K562 (cell line): ENCODE results near the gene GMEB2. TPM values are rescaled to one million over a fixed set of nuclear protein-coding genes. Genes with fewer than 3 reads are reported as not detected.

Experiments
- EHMT2 ChIP-seq: fragments of 450-650 bp; IDR thresholded peaks from 2 replicates; pipeline ENCODE4 v1.6.1; 2018; ENCODE audit warnings: antibody characterized with exemption
- FOS ChIP-seq: IDR thresholded peaks from 3 replicates; pipeline ENCODE4 v1.6.1; 2011; ENCODE audit not compliant: insufficient read length; ENCODE audit errors: extremely low read depth
- FOXA1 ChIP-seq: fragments of 450-650 bp; IDR thresholded peaks from 2 replicates; pipeline ENCODE4 v1.6.1; 2016; ENCODE audit warnings: mild to moderate bottlenecking, borderline replicate concordance
- HCFC1 ChIP-seq: IDR thresholded peaks from 2 replicates; pipeline ENCODE4 v1.6.1; 2012; ENCODE audit warnings: low read depth, low read length, improper control_type of control experiment
- KLF10 ChIP-seq: fragments of 250-450 bp; sonication (Bioruptor Pico); IDR thresholded peaks from 2 replicates; pipeline ENCODE4 v1.6.1; 2021; ENCODE audit warnings: matching md5 sums
- RFX1 ChIP-seq: fragments of 450-650 bp; IDR thresholded peaks from 2 replicates; pipeline ENCODE4 v1.6.1; 2016; ENCODE audit warnings: mild to moderate bottlenecking, moderate library complexity
- SAFB2 ChIP-seq: fragments of 200-400 bp; formaldehyde crosslinking; IDR thresholded peaks from 2 replicates; pipeline ENCODE4 v1.6.1; 2018; ENCODE audit warnings: borderline replicate concordance, low read length, low read depth, moderate library complexity; ENCODE audit not compliant: severe bottlenecking
- SIN3A ChIP-seq, 2 experiments: fragments of 150-350 bp in 1 of 2; IDR thresholded peaks; 2 replicates each; pipeline ENCODE4 v1.6.1; 2011 to 2016; ENCODE audit warnings: borderline replicate concordance in 2 of 2, low read depth in 2 of 2, low read length in 2 of 2, mild to moderate bottlenecking in 2 of 2, moderate library complexity in 2 of 2; ENCODE audit not compliant: control insufficient read depth in 1 of 2
- SREBF2 ChIP-seq: sonication (generic); formaldehyde crosslinking; IDR thresholded peaks from 2 replicates; pipeline ENCODE4 v1.4.0; 2020; ENCODE audit warnings: mild to moderate bottlenecking, missing genetic modification reagents
- SUPT5H ChIP-seq: fragments of 450-650 bp; IDR thresholded peaks from 2 replicates; pipeline ENCODE4 v1.6.1; 2016
- ZFX ChIP-seq: sonication (generic); formaldehyde crosslinking; IDR thresholded peaks from 2 replicates; pipeline ENCODE4 v1.8.0; 2022; ENCODE audit warnings: mild to moderate bottlenecking, missing genetic modification reagents, moderate library complexity
- ZNF347 ChIP-seq: fragments of 450-650 bp; formaldehyde crosslinking; IDR thresholded peaks from 2 replicates; pipeline ENCODE4 v1.4.0; 2020; ENCODE audit warnings: low read depth, mild to moderate bottlenecking, moderate library complexity
- polyA plus RNA-seq, 8 experiments: library from polyadenylated mRNA; depleted of rRNA in 4 of 8; stranded (reverse) in 5 of 8; unstranded in 3 of 8; fragments of >200 nt; fragmentation: Nextera tagmentation in 2 of 8; fragmentation: Illumina TruSeq in 1 of 8; extraction: Ambion mirVana in 2 of 8; extraction: Trizol in 1 of 8; gene quantifications; 2 replicates each; pipeline versions ENCODE4 v1.2.1 to v1.2.3, GENCODE V29; 2011 to 2014; ENCODE audit warnings: inconsistent platforms in 1 of 8, missing spikeins in 1 of 8
- total RNA-seq, 7 experiments: library from RNA; depleted of rRNA in 6 of 7; stranded (reverse); fragments of >200 nt in 6 of 7; fragmentation: Illumina TruSeq in 2 of 7; extraction: Trizol in 2 of 7; gene quantifications; 2 replicates each; pipeline versions ENCODE4 v1.2.1 to v1.2.3, GENCODE V29; 2011 to 2021; ENCODE audit warnings: low replicate concordance in 1 of 7
- TF ChIP-seq, protein P1 (sequence below): sonication (generic); formaldehyde crosslinking; IDR thresholded peaks from 2 replicates; pipeline ENCODE4 v1.8.1; 2023; ENCODE audit warnings: mild to moderate bottlenecking, missing genetic modification reagents
- TF ChIP-seq, protein P2 (sequence below): sonication (generic); IDR thresholded peaks from 2 replicates; pipeline ENCODE4 v1.6.1; 2016
- TF ChIP-seq, protein P3 (sequence below): fragments of 250-450 bp; sonication (Bioruptor Pico); IDR thresholded peaks from 2 replicates; pipeline ENCODE4 v1.8.0; 2022; ENCODE audit warnings: moderate library complexity, mild to moderate bottlenecking, inconsistent platforms
- TF ChIP-seq, protein P4 (sequence below), 2 experiments: fragments of 450-650 bp; IDR thresholded peaks; 2 replicates each; pipeline ENCODE4 v1.6.1; 2018; ENCODE audit warnings: mild to moderate bottlenecking in 2 of 2, low read depth in 1 of 2; ENCODE audit not compliant: partially characterized antibody in 2 of 2
- TF ChIP-seq, protein P5 (sequence below): fragments of 250-450 bp; sonication (Bioruptor Pico); IDR thresholded peaks from 2 replicates; pipeline ENCODE4 v1.9.0; 2021; ENCODE audit warnings: mild to moderate bottlenecking
- TF ChIP-seq, protein P6 (sequence below): fragments of 450-650 bp; formaldehyde crosslinking; IDR thresholded peaks from 2 replicates; pipeline ENCODE4 v1.4.0; 2020; ENCODE audit warnings: mild to moderate bottlenecking

Gene GMEB2
- total and polyA plus RNA-seq, 9 of the 15 experiments (the other 6 are each of a cell fraction or from before 2014, with no cell fraction given): 0.03 to 13.9 (median 6.3) TPM

DNA sequence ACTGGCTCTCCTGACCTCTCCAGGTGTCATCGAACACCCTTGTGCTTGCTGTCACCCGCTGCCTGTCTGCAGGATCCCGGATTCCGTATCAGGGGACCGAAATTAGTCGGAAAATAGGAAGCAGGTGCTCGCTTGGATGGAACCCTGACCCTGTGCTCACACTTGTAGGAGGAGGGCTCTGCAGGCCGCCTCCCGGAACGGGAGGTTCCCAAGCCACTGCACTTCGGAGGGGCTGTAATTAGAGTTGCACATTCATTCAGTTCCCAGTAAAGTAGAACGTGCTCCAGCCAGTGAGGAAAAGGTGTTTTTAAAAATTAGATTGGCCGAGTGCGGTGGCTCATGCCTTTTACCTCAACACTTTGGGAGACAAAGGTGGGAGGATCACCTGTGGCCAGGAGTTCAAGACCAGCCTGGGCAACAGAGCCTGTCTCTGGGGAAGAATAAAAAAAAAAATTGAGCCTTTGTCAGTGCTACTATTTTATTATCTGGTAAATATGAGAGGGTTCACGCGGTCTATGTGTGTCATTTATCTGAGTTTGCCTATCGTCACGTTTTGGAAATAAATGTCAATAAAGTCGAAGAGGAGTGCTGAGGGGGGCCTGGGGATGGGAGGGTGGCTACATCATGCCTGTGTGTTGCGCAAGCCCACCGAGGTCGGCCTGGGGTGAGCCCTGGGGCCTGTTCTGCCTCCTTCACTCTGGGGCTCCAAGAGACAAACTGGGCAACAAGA lies 1.5 kb upstream of the GMEB2 start (continued):
- no peak for TF ChIP-seq RFX1
- peak; percentile 60 to 86; a peak in 2 of 4 replicates for TF ChIP-seq SIN3A (IDR thresholded peaks at IDR 0.05; ENCODE audit: borderline replicate concordance in 2 of 2, control insufficient read depth in 1 of 2, low read depth in 2 of 2, low read length in 2 of 2)
- TF ChIP-seq, protein P1, sequence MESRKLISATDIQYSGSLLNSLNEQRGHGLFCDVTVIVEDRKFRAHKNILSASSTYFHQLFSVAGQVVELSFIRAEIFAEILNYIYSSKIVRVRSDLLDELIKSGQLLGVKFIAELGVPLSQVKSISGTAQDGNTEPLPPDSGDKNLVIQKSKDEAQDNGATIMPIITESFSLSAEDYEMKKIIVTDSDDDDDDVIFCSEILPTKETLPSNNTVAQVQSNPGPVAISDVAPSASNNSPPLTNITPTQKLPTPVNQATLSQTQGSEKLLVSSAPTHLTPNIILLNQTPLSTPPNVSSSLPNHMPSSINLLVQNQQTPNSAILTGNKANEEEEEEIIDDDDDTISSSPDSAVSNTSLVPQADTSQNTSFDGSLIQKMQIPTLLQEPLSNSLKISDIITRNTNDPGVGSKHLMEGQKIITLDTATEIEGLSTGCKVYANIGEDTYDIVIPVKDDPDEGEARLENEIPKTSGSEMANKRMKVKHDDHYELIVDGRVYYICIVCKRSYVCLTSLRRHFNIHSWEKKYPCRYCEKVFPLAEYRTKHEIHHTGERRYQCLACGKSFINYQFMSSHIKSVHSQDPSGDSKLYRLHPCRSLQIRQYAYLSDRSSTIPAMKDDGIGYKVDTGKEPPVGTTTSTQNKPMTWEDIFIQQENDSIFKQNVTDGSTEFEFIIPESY (CRISPR knock-in tag): peak; percentile 66; the same call in 1 of the 2 replicates
- TF ChIP-seq, protein P2, sequence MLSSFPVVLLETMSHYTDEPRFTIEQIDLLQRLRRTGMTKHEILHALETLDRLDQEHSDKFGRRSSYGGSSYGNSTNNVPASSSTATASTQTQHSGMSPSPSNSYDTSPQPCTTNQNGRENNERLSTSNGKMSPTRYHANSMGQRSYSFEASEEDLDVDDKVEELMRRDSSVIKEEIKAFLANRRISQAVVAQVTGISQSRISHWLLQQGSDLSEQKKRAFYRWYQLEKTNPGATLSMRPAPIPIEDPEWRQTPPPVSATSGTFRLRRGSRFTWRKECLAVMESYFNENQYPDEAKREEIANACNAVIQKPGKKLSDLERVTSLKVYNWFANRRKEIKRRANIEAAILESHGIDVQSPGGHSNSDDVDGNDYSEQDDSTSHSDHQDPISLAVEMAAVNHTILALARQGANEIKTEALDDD: no peak
- TF ChIP-seq, protein P3, sequence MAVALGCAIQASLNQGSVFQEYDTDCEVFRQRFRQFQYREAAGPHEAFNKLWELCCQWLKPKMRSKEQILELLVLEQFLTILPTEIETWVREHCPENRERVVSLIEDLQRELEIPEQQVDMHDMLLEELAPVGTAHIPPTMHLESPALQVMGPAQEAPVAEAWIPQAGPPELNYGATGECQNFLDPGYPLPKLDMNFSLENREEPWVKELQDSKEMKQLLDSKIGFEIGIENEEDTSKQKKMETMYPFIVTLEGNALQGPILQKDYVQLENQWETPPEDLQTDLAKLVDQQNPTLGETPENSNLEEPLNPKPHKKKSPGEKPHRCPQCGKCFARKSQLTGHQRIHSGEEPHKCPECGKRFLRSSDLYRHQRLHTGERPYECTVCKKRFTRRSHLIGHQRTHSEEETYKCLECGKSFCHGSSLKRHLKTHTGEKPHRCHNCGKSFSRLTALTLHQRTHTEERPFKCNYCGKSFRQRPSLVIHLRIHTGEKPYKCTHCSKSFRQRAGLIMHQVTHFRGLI (CRISPR knock-in tag): no peak
- peak; percentile 77 for TF ChIP-seq SUPT5H
- peak; percentile 68 for TF ChIP-seq ZFX (CRISPR knock-in tag)
- TF ChIP-seq, protein P4, sequence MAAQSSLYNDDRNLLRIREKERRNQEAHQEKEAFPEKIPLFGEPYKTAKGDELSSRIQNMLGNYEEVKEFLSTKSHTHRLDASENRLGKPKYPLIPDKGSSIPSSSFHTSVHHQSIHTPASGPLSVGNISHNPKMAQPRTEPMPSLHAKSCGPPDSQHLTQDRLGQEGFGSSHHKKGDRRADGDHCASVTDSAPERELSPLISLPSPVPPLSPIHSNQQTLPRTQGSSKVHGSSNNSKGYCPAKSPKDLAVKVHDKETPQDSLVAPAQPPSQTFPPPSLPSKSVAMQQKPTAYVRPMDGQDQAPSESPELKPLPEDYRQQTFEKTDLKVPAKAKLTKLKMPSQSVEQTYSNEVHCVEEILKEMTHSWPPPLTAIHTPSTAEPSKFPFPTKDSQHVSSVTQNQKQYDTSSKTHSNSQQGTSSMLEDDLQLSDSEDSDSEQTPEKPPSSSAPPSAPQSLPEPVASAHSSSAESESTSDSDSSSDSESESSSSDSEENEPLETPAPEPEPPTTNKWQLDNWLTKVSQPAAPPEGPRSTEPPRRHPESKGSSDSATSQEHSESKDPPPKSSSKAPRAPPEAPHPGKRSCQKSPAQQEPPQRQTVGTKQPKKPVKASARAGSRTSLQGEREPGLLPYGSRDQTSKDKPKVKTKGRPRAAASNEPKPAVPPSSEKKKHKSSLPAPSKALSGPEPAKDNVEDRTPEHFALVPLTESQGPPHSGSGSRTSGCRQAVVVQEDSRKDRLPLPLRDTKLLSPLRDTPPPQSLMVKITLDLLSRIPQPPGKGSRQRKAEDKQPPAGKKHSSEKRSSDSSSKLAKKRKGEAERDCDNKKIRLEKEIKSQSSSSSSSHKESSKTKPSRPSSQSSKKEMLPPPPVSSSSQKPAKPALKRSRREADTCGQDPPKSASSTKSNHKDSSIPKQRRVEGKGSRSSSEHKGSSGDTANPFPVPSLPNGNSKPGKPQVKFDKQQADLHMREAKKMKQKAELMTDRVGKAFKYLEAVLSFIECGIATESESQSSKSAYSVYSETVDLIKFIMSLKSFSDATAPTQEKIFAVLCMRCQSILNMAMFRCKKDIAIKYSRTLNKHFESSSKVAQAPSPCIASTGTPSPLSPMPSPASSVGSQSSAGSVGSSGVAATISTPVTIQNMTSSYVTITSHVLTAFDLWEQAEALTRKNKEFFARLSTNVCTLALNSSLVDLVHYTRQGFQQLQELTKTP (IDR thresholded peaks at IDR 0.05; ENCODE audit: low read depth in 1 of 2, partially characterized antibody in 2 of 2): peak; percentile 45 to 74
- TF ChIP-seq SREBF2 (CRISPR knock-in tag): no peak
- TF ChIP-seq SAFB2: no peak
- no peak for TF ChIP-seq FOS
- peak; percentile 82 for TF ChIP-seq HCFC1
- TF ChIP-seq ZNF347 (CRISPR knock-in tag): no peak
- no peak for TF ChIP-seq FOXA1
- TF ChIP-seq, protein P5, sequence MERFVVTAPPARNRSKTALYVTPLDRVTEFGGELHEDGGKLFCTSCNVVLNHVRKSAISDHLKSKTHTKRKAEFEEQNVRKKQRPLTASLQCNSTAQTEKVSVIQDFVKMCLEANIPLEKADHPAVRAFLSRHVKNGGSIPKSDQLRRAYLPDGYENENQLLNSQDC (CRISPR knock-in tag): peak; percentile 25; the same call in 1 of the 2 replicates
- no peak for TF ChIP-seq KLF10
- TF ChIP-seq, protein P6, sequence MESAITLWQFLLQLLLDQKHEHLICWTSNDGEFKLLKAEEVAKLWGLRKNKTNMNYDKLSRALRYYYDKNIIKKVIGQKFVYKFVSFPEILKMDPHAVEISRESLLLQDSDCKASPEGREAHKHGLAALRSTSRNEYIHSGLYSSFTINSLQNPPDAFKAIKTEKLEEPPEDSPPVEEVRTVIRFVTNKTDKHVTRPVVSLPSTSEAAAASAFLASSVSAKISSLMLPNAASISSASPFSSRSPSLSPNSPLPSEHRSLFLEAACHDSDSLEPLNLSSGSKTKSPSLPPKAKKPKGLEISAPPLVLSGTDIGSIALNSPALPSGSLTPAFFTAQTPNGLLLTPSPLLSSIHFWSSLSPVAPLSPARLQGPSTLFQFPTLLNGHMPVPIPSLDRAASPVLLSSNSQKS (CRISPR knock-in tag): no peak
- TF ChIP-seq EHMT2: no peak
